CD4-positive, alpha-beta memory T cell (primary cell): ENCODE results near the gene EPRS1. TPM values are rescaled to one million over a fixed set of nuclear protein-coding genes. Genes with fewer than 3 reads are reported as not detected.

Experiments
- CTCF ChIA-PET: fragments of 350-600 bp; sonication (Branson Sonifier 250); formaldehyde crosslinking; loops from one replicate; lab custom pipeline; 2021; ENCODE audit warnings: inconsistent platforms; ENCODE audit not compliant: partially characterized antibody; lab: Charles Lee
- POLR2A ChIA-PET: fragments of 350-600 bp; sonication (Branson Sonifier 250); formaldehyde crosslinking; loops from one replicate; lab custom pipeline; 2021; ENCODE audit not compliant: partially characterized antibody; lab: Charles Lee
- DNase-seq, 5 donors: peaks; one replicate each; pipeline versions ENCODE4 v3.0.0 to v3.0.0-alpha.2; 2020 to 2022; ENCODE audit warnings: mixed read lengths in 1 of 5
- H3K27ac ChIP-seq: one replicate; pipeline ENCODE4 v1.7.0; 2013; ENCODE audit warnings: low read depth, low read length
- H3K27me3 ChIP-seq: 2 replicates; pipeline ENCODE4 v1.7.0; 2013; ENCODE audit warnings: mild to moderate bottlenecking, low read length, moderate library complexity; ENCODE audit not compliant: insufficient read depth
- H3K36me3 ChIP-seq: 2 replicates; pipeline ENCODE4 v1.7.0; 2013; ENCODE audit warnings: mild to moderate bottlenecking, low read length, moderate library complexity; ENCODE audit not compliant: insufficient read depth
- H3K4me1 ChIP-seq: 2 replicates; pipeline ENCODE4 v1.7.0; 2013; ENCODE audit warnings: mild to moderate bottlenecking, low read length, moderate library complexity; ENCODE audit not compliant: insufficient read depth
- H3K4me3 ChIP-seq, 2 donors: one replicate each; pipeline ENCODE4 v1.7.0; 2013; ENCODE audit warnings: low read length in 2 of 2, mild to moderate bottlenecking in 1 of 2
- H3K9me3 ChIP-seq, 2 donors: one replicate each; pipeline ENCODE4 v1.7.0; 2013; ENCODE audit warnings: low read length in 2 of 2, control low read depth in 1 of 2; ENCODE audit not compliant: control insufficient read depth in 1 of 2
- H3K27ac Mint-ChIP-seq, 7 donors: one replicate each; pipeline ENCODE4 v1.8.0; 2020 to 2021; ENCODE audit warnings: mixed read lengths in 7 of 7, mild to moderate bottlenecking in 6 of 7, inconsistent platforms in 3 of 7, moderate library complexity in 3 of 7
- H3K27me3 Mint-ChIP-seq, 2 donors: one replicate each; pipeline ENCODE4 v1.8.0; 2020 to 2021; ENCODE audit warnings: mixed read lengths in 2 of 2
- H3K36me3 Mint-ChIP-seq, 2 donors: one replicate each; pipeline ENCODE4 v1.8.0; 2020 to 2021; ENCODE audit warnings: mixed read lengths in 2 of 2, inconsistent platforms in 1 of 2, mild to moderate bottlenecking in 1 of 2
- H3K4me1 Mint-ChIP-seq, 4 donors: one replicate each; pipeline ENCODE4 v1.8.0; 2020 to 2021; ENCODE audit warnings: mixed read lengths in 4 of 4, mild to moderate bottlenecking in 1 of 4
- H3K4me3 Mint-ChIP-seq, 8 donors: one replicate each; pipeline ENCODE4 v1.8.0; 2020 to 2021; ENCODE audit warnings: mixed read lengths in 8 of 8, mild to moderate bottlenecking in 7 of 8, moderate library complexity in 6 of 8, inconsistent platforms in 3 of 8
- H3K9me3 Mint-ChIP-seq, 8 donors: one replicate each; pipeline ENCODE4 v1.8.0; 2020 to 2021; ENCODE audit warnings: mixed read lengths in 8 of 8, mild to moderate bottlenecking in 5 of 8, inconsistent platforms in 3 of 8, moderate library complexity in 1 of 8
- intact Hi-C: fragments of 100-400 bp; cut with micrococcal nuclease; formaldehyde crosslinking; loops from one replicate; pipeline ENCODE4 v1.15.1; 2023
- polyA plus RNA-seq, 2 donors: library from polyadenylated mRNA; unstranded; fragments of 300-500 nt; fragmentation: Illumina TruSeq; gene quantifications; one replicate each; pipeline ENCODE4 v1.2.3, GENCODE V29; 2021
- total RNA-seq, 2 experiments: library from RNA; stranded (reverse); gene quantifications; one replicate each; pipeline ENCODE4 v1.2.3, GENCODE V29; 2021

EPRS1 gene
- total and polyA plus RNA-seq, 4 experiments from 2014 or later = 30.5 to 116 (median 79.2) TPM

GRCh38 chr1:219999821-220000220 lies 46.5 kb downstream of the EPRS1 start:
- H3K4me3 Mint-ChIP-seq = no peak overlapping the region
- Histone ChIP-seq H3K9me3 (no peaks in the 10 kb centered on the region), H3K4me1 (no peaks in the 10 kb centered on the region), H3K4me3 (no peak overlapping the region), H3K27ac (no peak overlapping the region), H3K27me3 (no peaks in the 10 kb centered on the region), H3K36me3 (peaks cover 68% of the 10 kb centered on the region)
- CTCF ChIA-PET = no interaction called here
- no peak for DNase-seq
- intact Hi-C loops = loop anchor here (10.0 kb wide), 1 partner anchor 95 kb away; the partner anchor contains the start of gene IARS2
- POLR2A ChIA-PET = no interaction called here
- peak overlapping the region in 1 of 7 donors; percentile 42 for H3K27ac Mint-ChIP-seq
- peaks cover 52 to 72% of the 10 kb centered on the region in 2 donors for H3K36me3 Mint-ChIP-seq
- H3K27me3 Mint-ChIP-seq = no peaks in the 10 kb centered on the region
- no peaks in the 10 kb centered on the region for H3K9me3 Mint-ChIP-seq
- no peaks in the 10 kb centered on the region for H3K4me1 Mint-ChIP-seq

Other genes starting within 250 kb of the EPRS1 start
- gene SLC30A10, start 117.9 kb downstream of the EPRS1 start, total RNA-seq = not detected
- gene SLC30A10, start 117.9 kb downstream of the EPRS1 start, polyA plus RNA-seq = not detected
- 10 to 100 TPM; 11.4 to 14.1 TPM for gene BPNT1, start 43.3 kb upstream of the EPRS1 start, total RNA-seq
- gene BPNT1, start 43.3 kb upstream of the EPRS1 start, polyA plus RNA-seq = 10 to 100 TPM; 11.2 to 15.9 TPM
- gene IARS2, start 47.6 kb upstream of the EPRS1 start, total RNA-seq = 10 to 100 TPM; 46.0 to 48.5 TPM
- gene IARS2, start 47.6 kb upstream of the EPRS1 start, polyA plus RNA-seq = 10 to 100 TPM; 72.4 to 88.8 TPM
- 10 to 100 TPM; 44.4 to 44.9 TPM for gene RAB3GAP2, start 225.9 kb upstream of the EPRS1 start, total RNA-seq
- gene RAB3GAP2, start 225.9 kb upstream of the EPRS1 start, polyA plus RNA-seq = 10 to 100 TPM; 24.1 to 31.2 TPM